Measurements from ENCODE around the gene TTC33.

- TF ChIP-seq POLR2A (IDR thresholded peaks at IDR 0.05) = no peak
- no peak for TF ChIP-seq CTCF (IDR thresholded peaks at IDR 0.05 in 4 of 5, conservative IDR thresholded peaks at IDR 0.05 in 1 of 5)
Measured at GRCh38 chr5:40634154-40634553, 121.6 kb downstream of the TTC33 start.
